Cardiac muscle cell (in vitro differentiated cells and primary cell): Measurements from ENCODE around the gene MPV17. TPM values are rescaled to one million over a fixed set of nuclear protein-coding genes. Genes with fewer than 3 reads are reported as not detected.
"Not testable (repeated sequence)": the region's sequence is repeated elsewhere in the genome, so short reads cannot be mapped to it uniquely, and the experiment has no call there.

Experiments used
- DNase-seq, 2 donors: peaks; one replicate each; pipeline versions ENCODE4 v3.0.0 to v3.0.0-alpha.2; 2010 to 2017; ENCODE audit warnings: low read depth in 1 of 2, low spot score in 1 of 2
- H3K27ac ChIP-seq: fragments of 200-600 bp; sonication (generic); 2 replicates; pipeline ENCODE4 v1.5.1; 2016
- H3K27me3 ChIP-seq: fragments of 200-600 bp; sonication (generic); 2 replicates; pipeline ENCODE4 v1.6.0; 2016; ENCODE audit warnings: control low read depth
- H3K36me3 ChIP-seq: fragments of 200-600 bp; sonication (generic); 2 replicates; pipeline ENCODE4 v1.5.1; 2016; ENCODE audit warnings: control low read depth
- H3K4me1 ChIP-seq: fragments of 200-600 bp; sonication (generic); 2 replicates; pipeline ENCODE4 v1.8.1; 2017; ENCODE audit warnings: low read depth, mild to moderate bottlenecking, mixed run types
- H3K4me3 ChIP-seq: fragments of 200-600 bp; sonication (generic); 2 replicates; pipeline ENCODE4 v1.5.1; 2016; ENCODE audit warnings: mild to moderate bottlenecking
- H3K9me3 ChIP-seq: fragments of 200-600 bp; sonication (generic); 2 replicates; pipeline ENCODE4 v1.5.1; 2017; ENCODE audit warnings: low read depth, mild to moderate bottlenecking, control low read depth
- CTCF ChIP-seq: IDR thresholded peaks from 2 replicates; pipeline ENCODE4 v1.5.1; 2012; ENCODE audit warnings: low read depth, mild to moderate bottlenecking, low read length
- polyA plus RNA-seq: library from polyadenylated mRNA; unstranded; fragments of >200 nt; fragmentation: Nextera tagmentation; extraction: Ambion mirVana; gene quantifications from 2 replicates; pipeline ENCODE4 v1.2.1, GENCODE V29; 2016
- total RNA-seq: library from RNA; depleted of rRNA; stranded (reverse); fragments of >200 nt; gene quantifications from 2 replicates; pipeline ENCODE4 v1.2.3, GENCODE V29; 2016

MPV17 gene
- total and polyA plus RNA-seq, 2 experiments from 2014 or later, result 70.8 to 88.7 TPM

GRCh38 chr2:27271631-27272340 is 51.1 kb downstream of the MPV17 start:
- Histone ChIP-seq H3K9me3 (no peaks in the 10 kb centered on the region), H3K27ac (peak overlapping the region; percentile 96), H3K36me3 (no peaks in the 10 kb centered on the region), H3K4me3 (no peak overlapping the region), H3K27me3 (no peaks in the 10 kb centered on the region), H3K4me1 (peaks cover 63% of the 10 kb centered on the region)
- peak in 1 of 2 donors; percentile 91 for DNase-seq
- no peak for TF ChIP-seq CTCF

- H3K27ac ChIP-seq, result peak overlapping the region; percentile 96
- H3K4me3 ChIP-seq, result no peak overlapping the region
- TF ChIP-seq CTCF, result no peak
- H3K36me3 ChIP-seq, result no peaks in the 10 kb centered on the region
- DNase-seq, result no peak
- no peaks in the 10 kb centered on the region for H3K9me3 ChIP-seq
- H3K4me1 ChIP-seq, result peaks cover 55% of the 10 kb centered on the region
- no peaks in the 10 kb centered on the region for H3K27me3 ChIP-seq
Measured at GRCh38 chr2:27270670-27271069, 52.2 kb downstream of the MPV17 start.

GRCh38 chr2:27270131-27270530 is 52.8 kb downstream of the MPV17 start:
- Histone ChIP-seq H3K4me1 (peaks cover 53% of the 10 kb centered on the region), H3K9me3 (no peaks in the 10 kb centered on the region), H3K27me3 (no peaks in the 10 kb centered on the region), H3K27ac (peak overlapping the region; percentile 96), H3K4me3 (no peak overlapping the region), H3K36me3 (no peaks in the 10 kb centered on the region)
- no peak for DNase-seq
- TF ChIP-seq CTCF, result no peak

GRCh38 chr2:27268296-27268695 is 54.6 kb downstream of the MPV17 start:
- H3K9me3 ChIP-seq, H3K36me3 ChIP-seq, DNase-seq, H3K27me3 ChIP-seq, H3K27ac ChIP-seq, H3K4me3 ChIP-seq: not testable (repeated sequence)
- H3K4me1 ChIP-seq, result peaks cover 44% of the 10 kb centered on the region

GRCh38 chr2:27265536-27265870 is 57.4 kb downstream of the MPV17 start:
- no peak for DNase-seq
- no peak for TF ChIP-seq CTCF
- H3K36me3 ChIP-seq, result no peaks in the 10 kb centered on the region
- peaks cover 4% of the 10 kb centered on the region for H3K27me3 ChIP-seq
- no peaks in the 10 kb centered on the region for H3K9me3 ChIP-seq
- no peak overlapping the region for H3K4me3 ChIP-seq
- H3K27ac ChIP-seq, result no peak overlapping the region
- H3K4me1 ChIP-seq, result peaks cover 29% of the 10 kb centered on the region

- peak overlapping the region; percentile 92 for H3K4me3 ChIP-seq
- peak; percentile 62 for TF ChIP-seq CTCF
- no peaks in the 10 kb centered on the region for H3K36me3 ChIP-seq
- H3K27me3 ChIP-seq, result peaks cover 4% of the 10 kb centered on the region
- no peaks in the 10 kb centered on the region for H3K9me3 ChIP-seq
- peaks cover 27% of the 10 kb centered on the region for H3K4me1 ChIP-seq
- DNase-seq, result peak; percentile 55 to 90
- H3K27ac ChIP-seq, result peak overlapping the region; percentile 7
Measured at GRCh38 chr2:27264753-27265535, 58.0 kb downstream of the MPV17 start.
